HG03520 (cell line): ENCODE measurements around the gene RHOBTB3.
A peak's percentile ranks its signal among the peaks of the same experiment; 100 is the strongest.
"Not testable (repeated sequence)": the region's sequence is repeated elsewhere in the genome, so short reads cannot be mapped to it uniquely, and the experiment has no call there.

Experiments
- ATAC-seq: cut with Tn5 transposase; IDR thresholded peaks from one replicate; pipeline ENCODE4 v1.9.1; 2021; ENCODE audit warnings: mild to moderate bottlenecking, moderate library complexity; ENCODE audit not compliant: unreplicated experiment

The RHOBTB3 gene, protein sequence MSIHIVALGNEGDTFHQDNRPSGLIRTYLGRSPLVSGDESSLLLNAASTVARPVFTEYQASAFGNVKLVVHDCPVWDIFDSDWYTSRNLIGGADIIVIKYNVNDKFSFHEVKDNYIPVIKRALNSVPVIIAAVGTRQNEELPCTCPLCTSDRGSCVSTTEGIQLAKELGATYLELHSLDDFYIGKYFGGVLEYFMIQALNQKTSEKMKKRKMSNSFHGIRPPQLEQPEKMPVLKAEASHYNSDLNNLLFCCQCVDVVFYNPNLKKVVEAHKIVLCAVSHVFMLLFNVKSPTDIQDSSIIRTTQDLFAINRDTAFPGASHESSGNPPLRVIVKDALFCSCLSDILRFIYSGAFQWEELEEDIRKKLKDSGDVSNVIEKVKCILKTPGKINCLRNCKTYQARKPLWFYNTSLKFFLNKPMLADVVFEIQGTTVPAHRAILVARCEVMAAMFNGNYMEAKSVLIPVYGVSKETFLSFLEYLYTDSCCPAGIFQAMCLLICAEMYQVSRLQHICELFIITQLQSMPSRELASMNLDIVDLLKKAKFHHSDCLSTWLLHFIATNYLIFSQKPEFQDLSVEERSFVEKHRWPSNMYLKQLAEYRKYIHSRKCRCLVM

GRCh38 chr5:95730730-95731570, at the start of gene RHOBTB3:
Gene RHOBTB3 (plus strand): TSS chr5:95731336. CDS start chr5:95731683, 347 bp downstream.
- ATAC-seq = peak; percentile 36

DNA sequence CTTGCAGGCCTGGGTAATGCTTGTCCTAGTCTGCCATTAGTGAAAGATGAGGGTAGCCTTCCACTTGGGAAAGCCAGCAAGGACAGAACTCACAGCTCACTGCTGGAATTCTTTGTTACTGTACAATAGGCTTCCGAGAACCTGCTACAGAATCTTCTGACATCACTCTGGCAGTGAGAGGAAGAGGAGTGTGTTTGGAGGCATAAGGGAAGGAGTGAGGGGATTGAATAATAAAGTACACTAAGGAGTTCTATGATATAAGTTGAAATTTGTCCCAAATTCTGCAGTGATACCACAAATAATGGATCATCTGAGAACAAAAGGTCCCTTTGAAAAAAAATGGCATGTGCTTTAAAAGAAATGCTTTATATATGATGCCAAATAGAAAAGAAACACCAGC, 48.2 kb upstream of the RHOBTB3 start, which contains the start of gene SPATA9:
TSS of gene SPATA9 (minus strand) at position 101 of the 400 bp plus-strand sequence. CDS start 137 bp downstream, outside the sequence.
- no peak for ATAC-seq

- no peak for ATAC-seq
Measured at GRCh38 chr5:95684361-95684760, 46.8 kb upstream of the RHOBTB3 start.

GRCh38 chr5:95686651-95687050, 44.5 kb upstream of the RHOBTB3 start:
- no peak for ATAC-seq

DNA sequence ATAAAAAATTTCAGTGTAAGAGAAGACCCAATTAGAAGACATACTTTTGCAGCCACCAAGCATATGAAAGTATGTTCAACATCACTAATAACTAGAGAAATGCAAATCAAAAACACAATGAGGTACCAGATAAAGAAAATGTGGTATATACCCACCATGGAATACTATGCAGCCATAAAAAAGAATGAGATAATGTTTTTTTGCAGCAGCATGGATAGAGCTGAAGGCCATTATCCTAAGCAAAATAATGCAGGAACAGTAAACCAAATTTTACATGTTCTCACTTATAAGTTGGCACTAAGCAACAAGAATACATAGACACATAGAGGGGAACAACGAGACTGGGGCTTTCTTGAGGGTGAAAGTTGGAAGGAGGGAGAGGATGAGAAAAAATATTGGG, 41.5 kb upstream of the RHOBTB3 start:
- no peak for ATAC-seq

DNA sequence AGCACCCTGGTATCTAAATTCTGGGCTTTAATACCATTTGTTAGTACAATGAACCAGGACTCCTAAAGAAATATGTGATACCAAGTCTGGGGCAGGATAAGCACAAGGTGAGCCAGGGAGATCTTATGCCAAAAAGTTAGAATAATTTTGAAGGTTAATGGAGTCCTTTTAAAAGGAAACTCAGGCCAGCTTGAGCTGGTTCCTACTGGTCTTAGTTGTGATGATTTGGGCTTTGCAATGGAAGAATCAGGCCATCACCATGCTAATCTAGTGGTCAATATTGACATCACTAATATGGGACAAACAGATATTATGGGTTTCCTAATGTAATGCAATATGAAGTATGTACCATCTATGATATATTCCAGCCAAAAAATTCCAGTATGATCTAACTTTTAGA, 40.8 kb upstream of the RHOBTB3 start:
- ATAC-seq = no peak

- no peak for ATAC-seq
Measured at GRCh38 chr5:95697781-95698681, 33.1 kb upstream of the RHOBTB3 start.

- no peak for ATAC-seq
Measured at GRCh38 chr5:95699337-95699736, 31.8 kb upstream of the RHOBTB3 start.

- no peak for ATAC-seq
Measured at GRCh38 chr5:95701074-95701473, 30.1 kb upstream of the RHOBTB3 start.

DNA sequence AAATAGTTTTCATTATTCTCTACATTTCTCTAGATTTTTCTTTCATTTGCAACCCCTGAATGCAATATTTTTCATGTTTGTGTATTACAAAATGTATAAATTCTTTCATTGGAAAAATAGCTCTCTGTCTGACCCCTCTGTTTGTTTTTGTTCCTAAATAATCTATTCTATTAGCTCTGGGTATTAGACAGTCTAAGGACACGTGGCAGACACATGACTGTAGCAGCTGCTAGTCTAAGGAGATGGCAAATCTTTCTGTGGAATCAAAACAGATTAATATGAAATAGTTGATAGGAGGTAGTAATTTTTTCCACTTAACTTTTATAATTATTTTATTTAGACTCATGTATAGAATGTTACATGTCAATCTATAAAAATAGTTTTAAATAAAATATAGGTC, 27.0 kb upstream of the RHOBTB3 start:
- ATAC-seq = no peak

DNA sequence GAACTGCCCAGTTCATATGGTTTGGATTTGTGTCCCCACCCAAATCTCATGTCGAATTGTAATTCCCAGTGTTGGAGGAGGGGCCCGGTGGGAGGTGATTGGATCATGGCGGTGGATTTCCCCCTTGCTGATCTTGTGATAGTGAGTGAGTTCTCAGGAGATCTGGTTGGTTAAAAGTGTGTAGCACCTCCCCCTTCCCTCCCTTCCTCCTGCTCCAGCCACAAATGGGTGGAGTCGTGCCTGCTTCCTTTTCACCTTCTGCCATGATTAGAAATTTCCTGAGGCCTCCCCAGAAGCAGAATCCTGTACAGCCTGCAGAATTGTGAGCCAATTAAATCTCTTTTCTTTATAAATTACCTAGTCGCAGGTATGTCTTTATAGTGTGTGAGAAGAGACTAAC, 24.9 kb upstream of the RHOBTB3 start:
- not testable (repeated sequence) for ATAC-seq

- ATAC-seq = no peak
Measured at GRCh38 chr5:95707055-95707454, 24.1 kb upstream of the RHOBTB3 start.

- ATAC-seq = not testable (repeated sequence)
Measured at GRCh38 chr5:95707534-95708188, 23.5 kb upstream of the RHOBTB3 start.

DNA sequence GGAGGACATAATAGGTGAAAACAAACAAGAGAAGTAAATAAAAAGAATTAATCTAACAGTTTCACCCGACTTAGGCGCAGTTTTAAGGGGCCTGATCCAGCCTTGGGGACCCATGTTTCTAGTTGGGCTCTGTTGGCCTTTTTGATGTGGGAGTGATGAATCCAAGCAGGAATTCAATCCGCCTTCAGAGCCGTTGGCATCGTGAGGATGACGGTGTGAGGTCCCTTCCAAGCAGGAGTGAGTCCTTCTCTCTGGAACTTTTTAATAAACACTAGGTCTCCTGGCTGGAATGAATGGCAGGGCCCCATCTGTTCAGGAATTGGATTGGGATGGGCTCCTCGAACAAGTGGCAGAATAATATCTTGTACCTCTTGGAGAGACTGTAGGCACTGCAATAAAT, 22.3 kb upstream of the RHOBTB3 start:
- no peak for ATAC-seq

GRCh38 chr5:95709967-95710650, 21.0 kb upstream of the RHOBTB3 start:
- no peak for ATAC-seq

- ATAC-seq = not testable (repeated sequence)
Measured at GRCh38 chr5:95710651-95711500, 20.3 kb upstream of the RHOBTB3 start.

DNA sequence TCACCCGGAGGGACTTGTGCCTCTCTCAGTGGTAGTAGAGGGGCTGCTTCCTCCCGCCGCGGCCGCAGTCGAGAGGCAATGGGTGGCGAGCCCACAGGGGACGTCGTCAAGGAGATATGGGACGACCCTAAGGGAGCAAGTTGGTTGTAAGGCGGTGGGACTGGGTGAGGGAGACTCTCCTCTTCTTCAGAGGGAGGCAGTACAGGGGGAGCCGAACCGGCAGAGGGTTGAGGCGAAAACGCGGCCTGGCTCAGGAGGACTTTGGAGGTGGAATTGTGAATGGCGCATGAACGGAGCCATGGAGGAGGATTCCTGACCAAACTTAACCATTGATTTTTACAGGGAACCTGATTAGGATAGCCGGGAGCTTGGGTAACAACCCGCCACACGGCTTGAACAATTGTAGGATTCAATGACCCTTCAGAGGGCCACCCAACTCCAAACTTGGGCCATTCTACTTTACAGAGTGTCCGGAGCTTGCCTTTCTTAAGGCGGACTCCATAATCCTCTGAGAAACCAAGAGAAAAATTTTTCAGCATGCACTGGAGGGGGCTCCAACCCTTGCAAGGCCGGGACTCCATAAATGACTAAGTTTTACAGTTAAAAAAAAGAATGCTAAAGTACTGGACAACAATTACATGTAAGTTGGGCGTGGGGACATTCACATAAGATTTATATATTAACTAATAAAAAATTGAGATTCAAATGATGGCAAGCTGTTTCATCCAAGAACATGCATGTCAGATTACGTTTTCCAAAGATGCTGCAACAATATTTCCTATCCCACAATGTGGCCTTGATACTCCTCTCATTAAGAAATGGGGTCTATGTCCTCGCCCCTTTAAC, 19.4 kb upstream of the RHOBTB3 start:
- ATAC-seq = no peak
